SK-N-SH (cell line): ENCODE measurements around the gene GAN. TPM values are rescaled to one million over a fixed set of nuclear protein-coding genes. Genes with fewer than 3 reads are reported as not detected.

Experiments used
- CTCF ChIA-PET: fragments of 300-600, 350-600 bp; formaldehyde crosslinking; extraction: SDS; loops from one replicate; lab custom pipeline; 2021; lab: Yijun Ruan, JAX
- POLR2A ChIA-PET: fragments of 350-600 bp; sonication (Branson Sonifier 250); formaldehyde crosslinking; extraction: SDS; loops from one replicate; lab custom pipeline; 2020; ENCODE audit warnings: antibody characterized with exemption, inconsistent platforms; lab: Yijun Ruan, JAX
- DNase-seq: peaks from one replicate; pipeline ENCODE4 v3.0.0; 2012
- H2AFZ ChIP-seq: fragments of 200-600 bp; sonication (generic); 2 replicates; pipeline ENCODE4 v1.8.1; 2016; ENCODE audit warnings: antibody characterized with exemption, mild to moderate bottlenecking, low read depth
- H3F3A ChIP-seq: fragments of 200-600 bp; sonication (generic); replicated peaks from 2 replicates; pipeline ENCODE3; 2016; ENCODE audit warnings: antibody characterized with exemption, mild to moderate bottlenecking; ENCODE audit not compliant: insufficient read depth
- H3K27ac ChIP-seq, 2 experiments: fragments of 200-500 bp in 1 of 2; fragments of 200-600 bp in 1 of 2; sonication (Bioruptor generic) in 1 of 2; sonication (generic), shearing (Covaris generic) in 1 of 2; 2 replicates each; pipeline versions ENCODE4 v1.5.1 to v1.6.1; 2014 to 2016; ENCODE audit warnings: low read depth in 2 of 2, inconsistent platforms in 1 of 2, low read length in 1 of 2, mild to moderate bottlenecking in 1 of 2, mixed read lengths in 1 of 2
- H3K27me3 ChIP-seq: fragments of 200-600 bp; sonication (generic), shearing (Covaris generic); 2 replicates; pipeline ENCODE4 v1.6.1; 2016; ENCODE audit warnings: mixed run types; ENCODE audit not compliant: insufficient read depth
- H3K36me3 ChIP-seq, 2 experiments: fragments of 200-500 bp in 1 of 2; fragments of 200-600 bp in 1 of 2; sonication (Bioruptor generic) in 1 of 2; sonication (generic) in 1 of 2; replicated peaks in 1 of 2; 2 replicates each; pipeline versions ENCODE3 to v1.5.1; 2014 to 2016; ENCODE audit warnings: low read length in 1 of 2, mild to moderate bottlenecking in 1 of 2; ENCODE audit not compliant: insufficient read depth in 2 of 2, control insufficient read depth in 1 of 2
- H3K4me1 ChIP-seq, 2 experiments: fragments of 200-500 bp in 1 of 2; fragments of 200-600 bp in 1 of 2; sonication (Bioruptor generic) in 1 of 2; sonication (generic), shearing (Covaris generic) in 1 of 2; 2 replicates each; pipeline versions ENCODE4 v1.5.1 to v1.6.1; 2014 to 2016; ENCODE audit warnings: low read depth in 1 of 2, low read length in 1 of 2, mixed run types in 1 of 2; ENCODE audit not compliant: insufficient read depth in 2 of 2, control insufficient read depth in 1 of 2
- H3K4me2 ChIP-seq: fragments of 200-600 bp; sonication (generic), shearing (Covaris generic); 2 replicates; pipeline ENCODE4 v1.6.1; 2017; ENCODE audit warnings: mixed run types
- H3K4me3 ChIP-seq, 2 experiments: fragments of 200-500 bp in 1 of 2; fragments of 200-600 bp in 1 of 2; sonication (Bioruptor generic) in 1 of 2; sonication (generic), shearing (Covaris generic) in 1 of 2; 2 replicates each; pipeline versions ENCODE4 v1.5.1 to v1.8.1; 2014 to 2016; ENCODE audit warnings: low read depth in 2 of 2, inconsistent platforms in 1 of 2, low read length in 1 of 2, mild to moderate bottlenecking in 1 of 2, mixed read lengths in 1 of 2, moderate library complexity in 1 of 2
- H3K79me2 ChIP-seq: fragments of 200-600 bp; sonication (generic); 2 replicates; pipeline ENCODE4 v1.8.1; 2017; ENCODE audit warnings: mild to moderate bottlenecking; ENCODE audit not compliant: insufficient read depth
- H3K9ac ChIP-seq: fragments of 200-600 bp; sonication (generic); 2 replicates; pipeline ENCODE4 v1.6.1; 2017; ENCODE audit warnings: mixed run types
- H3K9me2 ChIP-seq: fragments of 200-600 bp; sonication (generic); 2 replicates; pipeline ENCODE4 v1.6.1; 2017; ENCODE audit warnings: mixed run types
- H3K9me3 ChIP-seq: fragments of 200-600 bp; sonication (generic); 2 replicates; pipeline ENCODE4 v1.6.1; 2017; ENCODE audit warnings: mixed run types, mild to moderate bottlenecking, moderate library complexity
- H4K20me1 ChIP-seq: fragments of 200-600 bp; sonication (generic); 2 replicates; pipeline ENCODE4 v1.6.1; 2017; ENCODE audit warnings: mild to moderate bottlenecking, mixed run types; ENCODE audit not compliant: insufficient read depth
- CHD2 ChIP-seq: fragments of 150-350 bp; IDR thresholded peaks from 2 replicates; pipeline ENCODE4 v1.6.1; 2018; ENCODE audit warnings: low read length; ENCODE audit not compliant: partially characterized antibody
- FOSL2 ChIP-seq: IDR thresholded peaks from 2 replicates; pipeline ENCODE4 v1.4.0; 2012; ENCODE audit warnings: low read depth, mild to moderate bottlenecking, moderate library complexity, borderline replicate concordance
- FOXJ3 ChIP-seq: sonication (generic); formaldehyde crosslinking; IDR thresholded peaks from 2 replicates; pipeline ENCODE4 v1.5.1; 2020; ENCODE audit warnings: mild to moderate bottlenecking, missing genetic modification reagents
- FOXM1 ChIP-seq: IDR thresholded peaks from 2 replicates; pipeline ENCODE4 v1.4.0; 2012; ENCODE audit warnings: low read depth, mild to moderate bottlenecking
- GATA2 ChIP-seq: sonication (generic); formaldehyde crosslinking; IDR thresholded peaks from 2 replicates; pipeline ENCODE4 v1.5.0; 2020; ENCODE audit warnings: mild to moderate bottlenecking, missing genetic modification reagents
- IRF3 ChIP-seq: fragments of 150-350 bp; IDR thresholded peaks from 2 replicates; pipeline ENCODE4 v1.6.1; 2016; ENCODE audit warnings: mild to moderate bottlenecking, low read depth, low read length
- NFIC ChIP-seq: IDR thresholded peaks from 2 replicates; pipeline ENCODE4 v1.4.0; 2012; ENCODE audit warnings: borderline replicate concordance
- NRF1 ChIP-seq: IDR thresholded peaks from 2 replicates; pipeline ENCODE4 v1.6.1; 2012; ENCODE audit warnings: low read depth, mild to moderate bottlenecking, low read length
- PBX3 ChIP-seq: IDR thresholded peaks from 2 replicates; pipeline ENCODE4; 2012
- RAD21 ChIP-seq: IDR thresholded peaks from 2 replicates; pipeline ENCODE4 v1.6.1; 2012; ENCODE audit warnings: mild to moderate bottlenecking, low read length
- REST ChIP-seq: IDR thresholded peaks from 2 replicates; pipeline ENCODE4 v1.6.1; 2012; ENCODE audit warnings: mild to moderate bottlenecking, low read depth, low read length, moderate library complexity
- SIN3A ChIP-seq: IDR thresholded peaks from 2 replicates; pipeline ENCODE4 v1.6.1; 2012; ENCODE audit warnings: low read depth, mild to moderate bottlenecking, low read length, moderate library complexity, borderline replicate concordance
- SMC3 ChIP-seq: IDR thresholded peaks from 2 replicates; pipeline ENCODE4 v1.6.1; 2012; ENCODE audit warnings: low read depth, low read length, improper control_type of control experiment
- TAF1 ChIP-seq: IDR thresholded peaks from 2 replicates; pipeline ENCODE4 v1.6.1; 2012; ENCODE audit warnings: low read depth, mild to moderate bottlenecking, low read length, moderate library complexity, borderline replicate concordance
- YY1 ChIP-seq: IDR thresholded peaks from 2 replicates; pipeline ENCODE4 v1.4.0; 2012; ENCODE audit warnings: low read depth, mild to moderate bottlenecking
- WGBS: methylation state at CpG from one replicate; pipeline ENCODE4 v1.1.6; 2017; ENCODE audit warnings: low lambda C conversion rate; 5-methylcytosine and 5-hydroxymethylcytosine counted together
- polyA plus RNA-seq, 3 experiments: library from polyadenylated mRNA; depleted of rRNA; stranded (reverse); fragments of >200 nt; gene quantifications; 2 replicates each; pipeline ENCODE4 v1.2.3, GENCODE V29; 2012
- TF ChIP-seq, protein P1 (sequence below): fragments of 200-600 bp; sonication (generic); IDR thresholded peaks from 2 replicates; pipeline ENCODE4 v1.6.1; 2017; ENCODE audit warnings: antibody characterized with exemption, mild to moderate bottlenecking, moderate library complexity
- TF ChIP-seq, protein P2 (sequence below): IDR thresholded peaks from 2 replicates; pipeline ENCODE4 v1.4.0; 2012; ENCODE audit warnings: low read depth, borderline replicate concordance
- TF ChIP-seq, protein P3 (sequence below): IDR thresholded peaks from 2 replicates; pipeline ENCODE4 v1.4.0; 2012; ENCODE audit warnings: low read depth, borderline replicate concordance

GAN gene
- polyA plus RNA-seq, 1 of the 3 experiments (the other 2 are of a cell fraction) = 0.79 TPM

DNA sequence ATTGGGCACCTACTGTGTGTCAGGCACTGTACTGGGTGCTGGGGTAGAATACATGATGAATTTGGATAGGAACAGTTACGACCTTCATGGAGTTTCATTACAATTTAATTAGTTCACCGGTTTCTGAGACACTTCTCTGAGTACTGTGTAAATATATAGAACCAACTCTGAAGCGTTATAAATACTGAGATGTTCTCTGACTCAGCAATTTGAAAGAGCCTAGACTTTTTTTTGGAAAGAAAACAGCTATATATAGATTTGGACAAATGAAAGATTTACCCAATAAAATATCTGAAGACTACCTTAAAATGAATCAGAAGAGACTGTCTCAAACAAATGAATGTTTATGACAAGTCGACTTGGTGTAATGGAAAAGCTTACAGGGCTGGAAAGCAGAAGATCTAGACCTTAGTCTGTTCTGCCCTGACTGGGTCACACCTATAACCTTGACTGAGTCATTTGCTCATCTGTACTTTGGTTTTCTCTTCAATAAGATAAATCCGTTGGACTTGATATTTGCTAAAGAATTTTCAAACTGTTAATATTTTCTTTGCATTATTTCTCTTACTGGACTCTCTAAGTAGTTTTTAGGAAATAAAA is 4.6 kb upstream of the GAN start:
- TF ChIP-seq NFIC (no peak), SIN3A (no peak), FOSL2 (no peak), FOXM1 (no peak), PBX3 (no peak), FOXJ3 (no peak), YY1 (no peak), TAF1 (no peak), CHD2 (no peak), GATA2 (CRISPR knock-in tag) (no peak), IRF3 (no peak), RAD21 (no peak), NRF1 (no peak), SMC3 (no peak), REST (no peak)
- TF ChIP-seq, protein P1, sequence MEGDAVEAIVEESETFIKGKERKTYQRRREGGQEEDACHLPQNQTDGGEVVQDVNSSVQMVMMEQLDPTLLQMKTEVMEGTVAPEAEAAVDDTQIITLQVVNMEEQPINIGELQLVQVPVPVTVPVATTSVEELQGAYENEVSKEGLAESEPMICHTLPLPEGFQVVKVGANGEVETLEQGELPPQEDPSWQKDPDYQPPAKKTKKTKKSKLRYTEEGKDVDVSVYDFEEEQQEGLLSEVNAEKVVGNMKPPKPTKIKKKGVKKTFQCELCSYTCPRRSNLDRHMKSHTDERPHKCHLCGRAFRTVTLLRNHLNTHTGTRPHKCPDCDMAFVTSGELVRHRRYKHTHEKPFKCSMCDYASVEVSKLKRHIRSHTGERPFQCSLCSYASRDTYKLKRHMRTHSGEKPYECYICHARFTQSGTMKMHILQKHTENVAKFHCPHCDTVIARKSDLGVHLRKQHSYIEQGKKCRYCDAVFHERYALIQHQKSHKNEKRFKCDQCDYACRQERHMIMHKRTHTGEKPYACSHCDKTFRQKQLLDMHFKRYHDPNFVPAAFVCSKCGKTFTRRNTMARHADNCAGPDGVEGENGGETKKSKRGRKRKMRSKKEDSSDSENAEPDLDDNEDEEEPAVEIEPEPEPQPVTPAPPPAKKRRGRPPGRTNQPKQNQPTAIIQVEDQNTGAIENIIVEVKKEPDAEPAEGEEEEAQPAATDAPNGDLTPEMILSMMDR = no peak
- TF ChIP-seq, protein P2, sequence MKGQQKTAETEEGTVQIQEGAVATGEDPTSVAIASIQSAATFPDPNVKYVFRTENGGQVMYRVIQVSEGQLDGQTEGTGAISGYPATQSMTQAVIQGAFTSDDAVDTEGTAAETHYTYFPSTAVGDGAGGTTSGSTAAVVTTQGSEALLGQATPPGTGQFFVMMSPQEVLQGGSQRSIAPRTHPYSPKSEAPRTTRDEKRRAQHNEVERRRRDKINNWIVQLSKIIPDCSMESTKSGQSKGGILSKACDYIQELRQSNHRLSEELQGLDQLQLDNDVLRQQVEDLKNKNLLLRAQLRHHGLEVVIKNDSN = no peak
- TF ChIP-seq, protein P3, sequence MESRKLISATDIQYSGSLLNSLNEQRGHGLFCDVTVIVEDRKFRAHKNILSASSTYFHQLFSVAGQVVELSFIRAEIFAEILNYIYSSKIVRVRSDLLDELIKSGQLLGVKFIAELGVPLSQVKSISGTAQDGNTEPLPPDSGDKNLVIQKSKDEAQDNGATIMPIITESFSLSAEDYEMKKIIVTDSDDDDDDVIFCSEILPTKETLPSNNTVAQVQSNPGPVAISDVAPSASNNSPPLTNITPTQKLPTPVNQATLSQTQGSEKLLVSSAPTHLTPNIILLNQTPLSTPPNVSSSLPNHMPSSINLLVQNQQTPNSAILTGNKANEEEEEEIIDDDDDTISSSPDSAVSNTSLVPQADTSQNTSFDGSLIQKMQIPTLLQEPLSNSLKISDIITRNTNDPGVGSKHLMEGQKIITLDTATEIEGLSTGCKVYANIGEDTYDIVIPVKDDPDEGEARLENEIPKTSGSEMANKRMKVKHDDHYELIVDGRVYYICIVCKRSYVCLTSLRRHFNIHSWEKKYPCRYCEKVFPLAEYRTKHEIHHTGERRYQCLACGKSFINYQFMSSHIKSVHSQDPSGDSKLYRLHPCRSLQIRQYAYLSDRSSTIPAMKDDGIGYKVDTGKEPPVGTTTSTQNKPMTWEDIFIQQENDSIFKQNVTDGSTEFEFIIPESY = no peak
- peaks cover 5% of the 10 kb centered on the region for H3F3A ChIP-seq
- no peaks in the 10 kb centered on the region for H3K9me2 ChIP-seq
- DNase-seq = no peak
- CTCF ChIA-PET = interaction anchor here (1.8 kb wide), 1 partner anchor 49 kb away, joined by 5 read pairs; no protein-coding TSS in a partner anchor
- no peak overlapping the region for H3K4me3 ChIP-seq
- H2AFZ ChIP-seq = no peak overlapping the region
- no peak overlapping the region for H3K9ac ChIP-seq
- 79% methylated on average over 5 of the region's 5 CpGs for whole genome bisulfite sequencing
- peaks cover 6% of the 10 kb centered on the region; the same call in 1 of the 2 replicates for H4K20me1 ChIP-seq
- POLR2A ChIA-PET = no interaction called here
- no peaks in the 10 kb centered on the region for H3K9me3 ChIP-seq
- peaks cover 0 to 8% of the 10 kb centered on the region in 2 experiments; a peak in 1 of 4 replicates for H3K4me1 ChIP-seq
- H3K79me2 ChIP-seq = peaks cover 37% of the 10 kb centered on the region
- H3K36me3 ChIP-seq = peaks cover 0 to 5% of the 10 kb centered on the region in 2 experiments
- no peaks in the 10 kb centered on the region for H3K27me3 ChIP-seq
- H3K4me2 ChIP-seq = no peak overlapping the region
- no peak overlapping the region for H3K27ac ChIP-seq
